ENCODE data around the gene BAG3.
"Not testable (repeated sequence)": the region's sequence is repeated elsewhere in the genome, so short reads cannot be mapped to it uniquely, and the experiment has no call there.

Gene BAG3

GRCh38 chr10:119700321-119700954 lies 49.3 kb downstream of the BAG3 start:
- no peak for DNase-seq

- no peak for DNase-seq
These were observed 50.7 kb downstream of the BAG3 start for GRCh38 chr10:119701861-119702260.

DNA sequence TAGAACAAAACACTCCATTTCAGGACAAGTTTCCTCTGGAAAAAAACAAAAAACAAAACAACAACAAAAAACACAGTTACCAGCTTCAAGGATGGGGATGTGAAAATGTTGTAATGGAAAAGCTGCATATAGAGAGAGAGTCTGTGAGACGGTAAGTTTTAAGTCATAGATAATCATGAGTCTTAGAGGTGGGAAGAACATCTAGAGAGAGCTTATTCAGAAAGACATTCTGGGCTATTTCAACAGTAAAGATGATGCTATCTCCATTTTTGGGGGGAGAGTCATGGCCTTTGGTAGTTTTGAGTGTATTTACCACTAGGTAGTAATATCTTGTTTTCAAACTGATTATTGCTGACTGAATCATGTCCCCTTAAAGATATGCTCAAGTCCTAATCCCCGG lies 51.4 kb downstream of the BAG3 start:
- DNase-seq: no peak

DNA sequence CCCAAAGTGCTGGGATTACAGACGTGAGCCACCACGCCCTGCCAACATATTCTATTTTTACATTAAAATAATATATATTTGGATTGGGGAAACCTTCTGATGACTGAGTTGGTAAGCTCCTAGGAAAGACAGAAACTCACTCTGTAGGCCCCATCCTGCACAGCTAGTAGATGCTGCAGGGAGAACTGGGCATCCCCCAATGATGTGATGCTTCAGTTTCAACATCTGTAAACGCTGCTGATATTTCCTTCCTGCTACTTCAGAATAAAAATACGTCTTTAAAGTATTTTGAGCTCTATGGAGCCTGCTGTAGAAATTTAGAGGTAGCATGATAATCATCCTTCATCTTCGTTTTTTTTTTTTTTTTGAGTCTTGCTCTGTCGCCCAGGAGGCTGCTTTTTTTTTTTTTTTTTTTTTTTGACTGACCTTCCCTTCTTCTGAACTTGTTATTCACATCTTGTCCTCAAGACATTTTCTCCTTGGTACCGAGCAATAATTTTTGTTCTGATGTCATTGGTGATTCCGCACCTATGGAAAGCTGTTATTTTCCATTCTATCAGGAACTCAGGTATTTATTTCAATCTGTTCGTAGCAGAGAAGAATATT lies 52.8 kb downstream of the BAG3 start:
- DNase-seq: no peak

- no peak for DNase-seq
These were observed 54.3 kb downstream of the BAG3 start for GRCh38 chr10:119705434-119705831.

DNA sequence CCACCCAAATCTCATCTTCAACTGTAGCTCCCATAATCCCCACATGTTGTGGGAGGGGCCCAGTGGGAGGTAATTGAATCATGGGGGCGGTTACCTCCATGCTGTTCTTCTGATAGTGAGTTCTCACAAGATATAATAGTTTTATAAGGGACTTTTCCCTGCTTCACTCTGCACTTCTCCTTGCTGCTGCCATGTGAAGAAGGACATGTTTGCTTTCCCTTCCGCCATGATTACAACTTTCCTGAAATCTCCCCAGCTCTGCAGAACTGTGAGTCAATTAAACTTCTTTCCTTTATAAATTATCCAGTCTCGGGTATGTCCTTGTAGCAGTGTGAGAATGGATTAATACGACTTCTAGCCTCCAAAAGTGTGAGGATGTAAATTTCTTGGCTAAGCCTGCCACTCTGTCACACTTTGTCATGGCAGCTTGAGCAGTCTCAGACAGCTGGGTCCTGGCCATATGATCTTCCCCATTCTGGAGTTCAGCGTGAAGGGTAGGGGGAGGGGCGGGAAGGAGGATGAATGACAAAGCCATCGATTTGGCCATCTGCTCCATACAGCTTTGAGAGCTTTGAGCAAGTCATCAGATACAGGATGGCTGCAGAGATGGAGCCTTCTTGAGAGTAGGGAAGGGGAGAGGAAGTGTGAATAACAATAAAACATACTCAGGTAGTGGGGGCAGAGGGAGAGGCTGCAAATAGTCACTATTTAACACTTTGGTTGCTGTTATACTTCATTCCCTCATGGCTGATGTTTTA lies 55.5 kb downstream of the BAG3 start:
- DNase-seq: no peak

DNA sequence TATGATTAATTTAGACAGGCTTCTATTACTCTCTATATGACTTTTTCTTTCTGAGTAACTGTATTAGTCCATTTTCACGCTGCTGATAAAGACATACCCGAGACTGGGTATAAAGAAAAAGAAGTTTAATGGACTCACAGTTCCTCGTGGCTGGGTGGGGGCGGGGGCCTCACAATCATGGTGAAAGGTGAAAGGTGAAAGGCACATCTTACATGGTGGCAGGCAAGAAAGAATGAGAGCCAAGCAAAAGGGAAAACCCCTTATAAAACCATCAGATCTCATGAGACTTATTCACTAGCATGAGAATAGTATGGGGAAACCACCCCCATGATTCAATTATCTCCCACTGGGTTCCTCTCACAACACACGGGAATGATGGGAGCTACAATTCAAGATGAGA lies 56.2 kb downstream of the BAG3 start:
- DNase-seq: not testable (repeated sequence)

- not testable (repeated sequence) for DNase-seq
These were observed 59.8 kb downstream of the BAG3 start for GRCh38 chr10:119710935-119711334.

GRCh38 chr10:119713744-119714483 lies 62.7 kb downstream of the BAG3 start:
- DNase-seq: no peak

DNA sequence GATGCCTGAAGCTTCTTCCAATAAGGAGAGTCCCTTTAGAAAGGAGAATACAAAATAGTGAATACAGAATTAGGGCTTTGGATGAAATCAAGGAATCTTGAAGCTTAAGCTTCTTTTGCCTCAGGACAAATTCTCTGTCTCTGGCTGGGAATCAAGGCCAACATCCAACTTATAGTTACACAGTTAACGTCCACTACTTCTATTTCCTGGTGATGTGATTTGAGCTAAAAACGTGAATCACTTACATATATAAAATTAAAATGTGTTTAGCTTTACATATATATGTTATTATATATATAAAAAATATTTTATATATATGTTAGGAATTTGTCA lies 63.3 kb downstream of the BAG3 start:
- DNase-seq: no peak

GRCh38 chr10:119715628-119716505 lies 64.7 kb downstream of the BAG3 start:
- no peak for DNase-seq

DNA sequence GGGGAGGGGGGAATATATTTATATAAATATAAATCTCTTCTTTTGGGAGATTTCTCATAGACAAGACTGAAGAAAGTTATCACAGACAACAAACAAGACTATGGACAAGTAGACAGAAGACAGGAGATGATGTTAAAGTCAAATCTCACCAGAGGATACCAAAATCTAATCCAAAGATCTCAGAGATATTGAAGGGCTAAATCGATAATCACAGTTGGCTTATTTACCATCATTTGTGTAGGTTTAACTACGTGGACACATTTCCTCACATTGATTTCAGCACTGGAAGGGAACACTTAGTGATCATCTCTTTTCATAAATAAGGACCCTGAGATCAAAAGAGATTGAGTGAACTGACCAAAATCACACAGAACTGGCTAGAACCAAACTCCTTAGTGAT lies 72.0 kb downstream of the BAG3 start:
- DNase-seq: no peak

GRCh38 chr10:119723624-119724023 lies 72.4 kb downstream of the BAG3 start:
- DNase-seq: no peak

- DNase-seq: no peak
These were observed 73.7 kb downstream of the BAG3 start for GRCh38 chr10:119724593-119725516.

DNA sequence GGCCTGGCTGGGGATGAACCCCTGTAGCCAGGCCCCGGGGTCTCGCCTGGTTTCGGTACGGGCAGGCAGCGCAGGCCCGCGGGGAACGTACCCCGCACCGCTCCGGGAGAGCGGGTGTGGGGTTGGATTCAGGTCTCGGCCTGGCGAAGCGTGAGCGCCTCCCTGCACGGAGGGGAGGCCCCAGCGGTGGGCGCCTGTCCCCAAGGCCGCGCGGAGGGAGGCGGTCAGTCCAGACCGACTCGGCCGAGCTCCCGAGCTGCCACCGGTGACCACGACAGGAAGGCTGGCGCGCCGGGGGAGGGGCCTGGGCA lies 74.3 kb downstream of the BAG3 start:
- DNase-seq: no peak

DNA sequence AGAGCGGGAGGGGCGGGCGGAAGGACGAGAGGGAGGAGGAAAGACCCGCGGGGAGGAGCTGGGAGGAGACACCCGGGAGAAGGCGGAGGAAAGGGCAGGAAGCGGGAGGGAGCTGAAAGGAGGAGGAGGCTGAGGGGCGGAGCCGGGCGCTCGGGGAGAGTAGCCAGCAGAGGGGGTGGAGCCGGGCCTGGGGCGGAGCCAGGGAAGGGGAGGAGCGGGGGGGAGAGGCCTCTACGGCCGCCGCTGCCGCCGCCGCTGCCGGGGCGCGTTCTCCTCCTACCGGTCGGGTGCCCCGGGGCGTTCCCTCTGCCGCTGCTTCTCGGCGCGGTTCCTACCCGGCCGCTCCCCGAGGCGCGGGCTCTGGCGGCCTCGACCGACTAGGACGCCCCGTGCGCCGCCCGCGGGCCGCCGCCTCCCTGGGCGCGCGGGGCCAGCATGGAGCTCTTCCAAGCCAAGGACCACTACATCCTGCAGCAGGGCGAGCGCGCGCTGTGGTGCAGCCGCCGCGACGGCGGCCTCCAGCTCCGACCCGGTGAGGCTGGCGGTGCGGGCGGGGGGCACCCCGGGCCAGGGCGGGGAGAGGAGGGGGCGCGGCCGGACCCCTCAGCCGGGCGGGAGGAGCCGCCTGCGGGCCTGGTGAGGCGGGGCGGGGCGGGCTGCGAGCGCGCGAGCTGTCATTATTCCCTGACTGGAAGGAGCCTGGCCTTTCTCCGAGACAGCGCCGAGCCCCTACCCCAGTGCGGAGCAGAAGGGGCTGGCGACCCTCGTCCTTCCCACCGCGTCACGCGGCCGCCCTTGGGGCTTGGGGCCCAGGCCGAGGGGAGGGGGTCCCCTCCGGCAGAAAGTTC lies 74.9 kb downstream of the BAG3 start, which contains the start of gene INPP5F:
TSS of gene INPP5F (plus strand) at position 223 of the 848 bp plus-strand sequence. CDS start at position 436, 213 bp downstream.
- peak; percentile 94 for DNase-seq

GRCh38 chr10:119726676-119727261 lies 75.6 kb downstream of the BAG3 start:
- no peak for DNase-seq

Measured in NCI-H1092 (cell line).